HG02981 (cell line): ENCODE data around the gene BCL2L12.
"Not testable (repeated sequence)": the region's sequence is repeated elsewhere in the genome, so short reads cannot be mapped to it uniquely, and the experiment has no call there.

Experiments
- ATAC-seq: cut with Tn5 transposase; IDR thresholded peaks from one replicate; pipeline ENCODE4 v1.9.1; 2021; ENCODE audit warnings: mild to moderate bottlenecking, moderate library complexity; ENCODE audit not compliant: unreplicated experiment

The BCL2L12 gene

DNA sequence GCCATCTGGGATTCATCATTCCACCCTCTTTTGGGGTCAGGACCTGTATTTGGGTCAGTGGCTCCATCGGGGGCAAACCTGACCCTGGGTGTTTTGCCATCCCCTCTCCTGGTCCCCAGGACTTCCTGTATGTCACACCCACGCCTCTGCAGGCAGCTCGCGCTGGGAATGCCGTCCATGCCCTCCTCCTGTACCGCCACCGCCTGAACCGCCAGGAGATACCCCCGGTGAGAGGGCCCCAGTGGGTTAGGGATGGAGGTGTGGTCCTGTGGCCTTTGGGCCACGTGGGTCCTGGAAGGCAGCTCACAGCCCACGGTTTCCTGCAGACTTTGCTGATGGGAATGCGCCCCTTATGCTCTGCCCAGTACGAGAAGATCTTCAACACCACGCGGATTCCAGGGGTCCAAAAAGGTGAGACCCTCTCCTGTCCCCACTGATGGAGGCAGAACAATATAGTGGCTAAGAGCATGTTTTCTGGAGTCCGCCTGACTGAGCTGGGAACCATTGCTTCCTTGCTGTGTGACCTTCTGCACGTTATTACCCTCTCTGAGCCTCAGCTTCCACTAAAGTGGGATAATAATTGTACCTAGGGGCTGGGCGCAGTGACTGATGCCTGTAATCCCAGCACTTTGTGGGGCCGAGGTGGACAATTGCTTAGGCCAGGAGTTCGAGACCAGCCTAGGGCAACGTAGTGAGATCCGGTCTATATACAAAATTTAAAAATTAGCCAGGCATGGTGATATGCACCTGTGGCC lies 39.3 kb downstream of the BCL2L12 start:
- no peak for ATAC-seq

GRCh38 chr19:49705919-49706318 lies 40.2 kb downstream of the BCL2L12 start:
- no peak for ATAC-seq

- ATAC-seq, result no peak
Observed at GRCh38 chr19:49710372-49710951, 44.7 kb downstream of the BCL2L12 start.

DNA sequence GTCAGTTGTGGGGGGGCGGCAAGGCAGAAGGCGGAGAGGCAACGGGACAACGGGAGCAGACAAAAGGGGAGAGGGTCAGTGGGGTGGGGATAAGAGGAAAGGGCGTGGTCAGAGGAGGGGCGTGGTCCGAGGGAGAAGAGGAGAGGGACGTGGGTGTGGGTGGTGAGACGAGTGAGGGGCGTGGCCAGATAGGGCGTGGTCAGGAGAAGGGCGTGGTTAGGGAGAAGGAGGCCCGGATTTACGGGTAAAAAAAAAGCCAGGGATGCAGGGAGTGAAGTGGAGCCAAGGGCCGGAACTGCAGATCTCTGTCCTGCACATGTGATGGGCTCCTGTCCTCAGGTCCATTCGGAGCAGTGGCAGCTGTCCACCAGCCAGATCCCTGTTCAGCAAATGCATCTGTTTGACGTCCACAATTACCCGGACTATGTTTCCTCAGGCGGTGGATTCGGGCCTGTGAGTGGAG lies 46.7 kb downstream of the BCL2L12 start:
- no peak for ATAC-seq

- no peak for ATAC-seq
Observed at GRCh38 chr19:49713236-49713845, 47.6 kb downstream of the BCL2L12 start.

GRCh38 chr19:49716154-49716553 lies 50.4 kb downstream of the BCL2L12 start:
- no peak for ATAC-seq

GRCh38 chr19:49718511-49718910 lies 52.8 kb downstream of the BCL2L12 start:
- ATAC-seq, result no peak

DNA sequence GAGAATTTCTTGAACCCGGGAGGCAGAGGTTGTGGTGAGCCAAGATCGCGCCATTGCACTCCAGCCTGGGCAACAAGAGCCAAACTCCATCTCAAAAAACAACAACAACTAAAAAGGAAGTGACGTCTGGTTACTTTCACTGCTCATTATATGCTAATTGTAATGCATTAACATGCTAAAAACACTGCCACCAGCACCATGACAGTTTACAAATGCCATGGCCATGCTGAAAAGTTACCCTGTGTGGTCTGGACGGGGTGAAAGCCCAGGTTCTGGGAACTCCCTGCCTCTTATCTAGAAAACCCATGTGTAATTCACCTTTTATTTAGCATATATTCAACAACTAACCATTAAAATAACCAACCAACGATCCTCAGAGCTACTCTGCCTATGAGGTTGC lies 53.3 kb downstream of the BCL2L12 start:
- ATAC-seq, result no peak

DNA sequence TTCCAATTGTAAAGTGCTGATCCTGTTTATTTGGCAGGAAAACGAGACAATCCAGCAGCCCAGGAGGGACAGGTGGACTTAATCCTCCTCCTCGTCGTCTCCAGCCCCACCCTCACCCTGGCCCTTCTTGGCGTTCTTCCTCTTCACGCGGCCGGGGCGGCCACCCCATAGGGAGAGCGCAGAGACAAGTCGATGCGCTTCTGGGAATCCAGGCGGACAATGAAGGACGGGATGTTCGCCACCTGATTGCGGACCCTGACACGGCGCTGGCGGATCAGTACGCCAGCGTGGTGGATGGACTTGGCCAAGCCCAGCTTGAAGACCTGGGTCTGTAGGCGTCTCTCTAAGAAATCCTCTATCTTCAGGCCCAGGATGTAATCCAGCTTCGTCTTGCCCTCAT lies 53.7 kb downstream of the BCL2L12 start:
- ATAC-seq, result not testable (repeated sequence)
